ENCODE measurements around the gene PCDHA2.

The PCDHA2 gene

DNA sequence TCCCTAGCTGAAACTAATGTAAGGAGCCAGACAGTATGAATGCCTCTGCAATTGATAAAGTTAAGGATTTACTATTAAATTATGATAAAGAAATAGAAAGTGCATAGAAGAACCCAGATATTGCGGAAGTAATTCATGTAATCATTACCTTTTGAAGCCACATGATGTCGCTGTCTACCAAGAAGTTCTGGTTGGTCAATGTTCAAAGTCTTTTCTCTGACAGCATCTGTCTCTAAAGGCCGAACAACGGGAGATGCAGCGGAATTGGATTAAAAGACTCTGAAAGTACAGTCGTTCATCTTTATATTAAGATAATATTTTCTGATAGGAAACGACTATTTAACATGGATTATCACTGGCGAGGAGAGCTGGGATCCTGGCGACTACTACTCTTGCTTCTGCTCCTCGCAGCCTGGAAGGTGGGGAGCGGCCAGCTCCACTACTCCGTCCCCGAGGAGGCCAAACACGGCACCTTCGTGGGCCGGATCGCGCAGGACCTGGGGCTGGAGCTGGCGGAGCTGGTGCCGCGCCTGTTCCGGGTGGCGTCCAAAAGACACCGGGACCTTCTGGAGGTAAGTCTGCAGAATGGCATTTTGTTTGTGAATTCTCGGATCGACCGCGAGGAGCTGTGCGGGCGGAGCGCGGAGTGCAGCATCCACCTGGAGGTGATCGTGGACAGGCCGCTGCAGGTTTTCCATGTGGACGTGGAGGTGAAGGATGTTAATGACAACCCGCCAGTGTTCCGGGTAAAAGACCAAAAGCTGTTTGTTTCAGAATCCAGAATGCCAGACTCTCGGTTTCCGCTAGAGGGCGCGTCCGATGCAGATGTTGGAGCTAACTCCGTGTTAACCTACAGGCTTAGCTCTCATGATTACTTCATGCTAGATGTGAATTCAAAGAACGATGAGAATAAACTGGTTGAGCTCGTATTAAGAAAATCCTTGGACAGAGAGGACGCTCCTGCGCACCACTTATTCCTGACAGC lies 46.6 kb downstream of the PCDHA2 start, which contains the start of gene PCDHA8:
TSS of gene PCDHA8 (plus strand) at position 210 of the 985 bp plus-strand sequence. CDS start at position 345, 135 bp downstream.
- no peak within 1 kb of the TSS for H3K4me3 ChIP-seq (ENCODE audit: low read depth, low read length)
- peak; percentile 20 for TF ChIP-seq CTCF (IDR thresholded peaks at IDR 0.05; ENCODE audit: insufficient read depth, low read depth, low read length, missing control alignments)
- no peak for DNase-seq (ENCODE audit: low read depth)

- H3K4me3 ChIP-seq (ENCODE audit: low read depth, low read length) = no peak overlapping the region
- no peak for DNase-seq (ENCODE audit: low read depth)
- TF ChIP-seq CTCF (IDR thresholded peaks at IDR 0.05; ENCODE audit: insufficient read depth, low read depth, low read length, missing control alignments) = no peak
These were observed 48.4 kb downstream of the PCDHA2 start for GRCh38 chr5:140842798-140843733.
